GM19452 (cell line): Measurements from ENCODE around the gene DUX4.
A peak's percentile ranks its signal among the peaks of the same experiment; 100 is the strongest.
"Not testable (repeated sequence)": the region's sequence is repeated elsewhere in the genome, so short reads cannot be mapped to it uniquely, and the experiment has no call there.

Experiments used
- ATAC-seq: cut with Tn5 transposase; IDR thresholded peaks from one replicate; pipeline ENCODE4 v1.9.1; 2021; ENCODE audit not compliant: unreplicated experiment

Gene DUX4

DNA sequence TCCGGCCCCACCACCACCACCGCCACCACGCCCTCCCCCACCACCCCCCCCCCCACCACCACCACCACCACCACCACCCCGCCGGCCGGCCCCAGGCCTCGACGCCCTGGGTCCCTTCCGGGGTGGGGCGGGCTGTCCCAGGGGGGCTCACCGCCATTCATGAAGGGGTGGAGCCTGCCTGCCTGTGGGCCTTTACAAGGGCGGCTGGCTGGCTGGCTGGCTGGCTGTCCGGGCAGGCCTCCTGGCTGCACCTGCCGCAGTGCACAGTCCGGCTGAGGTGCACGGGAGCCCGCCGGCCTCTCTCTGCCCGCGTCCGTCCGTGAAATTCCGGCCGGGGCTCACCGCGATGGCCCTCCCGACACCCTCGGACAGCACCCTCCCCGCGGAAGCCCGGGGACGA, at the start of gene DUX4:
TSS of gene DUX4 (plus strand) at position 347 of the 400 bp plus-strand sequence. CDS start at position 347, 0 bp downstream.
- ATAC-seq, result not testable (repeated sequence)

DNA sequence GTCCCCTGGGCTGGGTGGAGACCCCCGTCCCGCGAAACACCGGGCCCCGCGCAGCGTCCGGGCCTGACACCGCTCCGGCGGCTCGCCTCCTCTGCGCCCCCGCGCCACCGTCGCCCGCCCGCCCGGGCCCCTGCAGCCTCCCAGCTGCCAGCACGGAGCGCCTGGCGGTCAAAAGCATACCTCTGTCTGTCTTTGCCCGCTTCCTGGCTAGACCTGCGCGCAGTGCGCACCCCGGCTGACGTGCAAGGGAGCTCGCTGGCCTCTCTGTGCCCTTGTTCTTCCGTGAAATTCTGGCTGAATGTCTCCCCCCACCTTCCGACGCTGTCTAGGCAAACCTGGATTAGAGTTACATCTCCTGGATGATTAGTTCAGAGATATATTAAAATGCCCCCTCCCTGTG, 1.9 kb downstream of the DUX4 start:
- not testable (repeated sequence) for ATAC-seq

DNA sequence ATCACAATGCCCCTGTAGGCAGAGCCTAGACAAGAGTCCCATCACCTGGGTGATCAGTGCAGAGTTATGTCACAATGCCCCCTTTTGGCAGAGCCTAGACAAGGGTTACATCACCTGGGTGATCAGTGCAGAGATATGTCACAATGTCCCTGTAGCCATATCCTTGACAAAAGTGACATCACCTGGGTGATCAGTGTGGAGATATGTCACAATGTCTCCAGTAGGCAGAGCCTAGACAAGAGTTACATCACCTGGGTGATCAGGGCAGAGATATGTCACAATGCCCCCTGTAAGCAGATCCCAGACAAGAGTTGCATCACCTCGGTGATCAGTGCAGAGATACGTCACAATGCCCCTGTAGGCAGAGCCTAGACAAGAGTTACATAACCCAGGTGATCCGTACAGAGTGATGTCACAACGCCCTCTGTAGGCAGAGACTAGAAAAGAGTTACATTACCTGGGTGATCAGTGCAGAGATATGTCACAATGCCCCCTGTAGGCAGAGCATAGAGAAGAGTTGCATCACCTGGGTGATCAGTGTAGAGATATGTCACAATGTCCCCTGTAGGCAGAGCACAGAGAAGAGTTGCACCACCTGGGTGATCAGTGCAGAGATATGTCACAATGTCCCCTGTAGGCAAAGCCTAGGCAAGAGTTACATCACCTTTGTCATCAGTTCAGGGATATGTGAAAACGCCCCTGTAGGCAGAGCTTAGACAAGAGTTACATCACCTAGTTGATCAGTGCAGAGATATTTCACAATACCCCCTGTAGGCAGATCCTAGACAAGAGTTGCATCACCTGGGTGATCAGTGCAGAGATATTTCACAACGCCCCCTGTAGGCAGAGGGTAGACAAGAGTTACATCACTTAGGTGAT, 4.4 kb downstream of the DUX4 start:
- not testable (repeated sequence) for ATAC-seq

DNA sequence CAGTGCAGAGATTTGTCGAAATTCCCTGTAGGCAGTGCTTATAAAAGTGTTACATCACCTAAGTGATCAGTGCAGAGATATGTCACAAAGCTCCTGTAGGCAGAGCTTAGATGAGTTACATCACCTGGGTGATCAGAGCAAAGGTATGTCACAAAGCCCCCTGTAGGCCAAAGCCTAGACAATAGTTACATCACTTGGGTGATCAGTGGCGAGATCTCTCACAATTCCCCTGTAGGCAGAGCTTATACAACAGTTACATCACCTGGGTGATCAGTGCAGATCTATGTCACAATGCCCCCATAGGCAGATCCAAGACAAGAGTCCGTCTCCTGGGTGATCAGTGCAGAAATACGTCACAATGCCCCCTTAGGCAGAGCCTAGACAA, 5.0 kb downstream of the DUX4 start:
- ATAC-seq, result peak; percentile 2

DNA sequence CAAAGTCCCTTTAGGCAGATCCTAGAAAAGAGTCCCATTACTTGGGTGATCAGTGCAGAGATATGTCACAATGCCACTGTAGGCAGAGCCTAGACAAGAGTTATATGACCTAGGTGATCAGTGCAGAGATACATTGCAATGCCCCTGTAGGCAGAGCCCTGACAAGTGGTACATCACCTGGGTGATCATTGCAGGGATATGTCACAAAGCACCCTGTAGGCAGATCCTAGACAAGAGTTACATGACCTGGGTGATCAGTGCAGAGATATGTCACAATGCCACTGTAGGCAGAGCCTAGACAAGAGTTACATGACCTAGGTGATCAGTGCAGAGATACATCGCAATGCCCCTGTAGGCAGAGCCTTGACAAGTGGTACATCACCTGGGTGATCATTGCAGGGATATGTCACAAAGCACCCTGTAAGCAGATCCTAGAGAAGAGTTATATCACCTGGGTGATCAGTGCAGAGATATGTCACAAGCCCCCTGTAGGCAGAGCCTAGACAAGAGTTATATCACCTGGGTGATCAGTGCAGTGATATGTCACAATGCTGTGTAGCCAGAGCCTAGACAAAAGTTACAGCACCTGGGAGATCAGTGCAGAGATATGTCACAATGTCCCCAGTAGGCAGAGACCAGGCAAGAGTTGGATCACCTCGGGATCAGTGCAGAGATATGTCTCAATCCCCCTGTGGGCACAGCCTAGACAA, 5.6 kb downstream of the DUX4 start:
- ATAC-seq, result peak; percentile 56

DNA sequence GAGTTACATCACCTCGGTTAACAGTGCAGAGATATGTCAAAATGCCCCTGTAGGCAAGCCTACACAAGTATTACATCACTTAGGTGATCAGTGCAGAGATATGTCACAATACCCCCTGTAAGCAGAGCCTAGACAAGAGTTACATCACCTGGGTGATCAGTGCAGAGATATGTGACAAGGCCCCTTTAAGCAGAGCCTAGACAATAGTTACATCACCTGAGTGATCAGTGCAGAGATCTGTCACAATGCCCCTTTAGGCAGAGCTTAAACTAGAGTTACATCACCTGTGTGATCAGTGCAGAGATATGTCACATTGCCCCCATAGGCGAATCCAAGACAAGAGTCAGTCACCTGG, 6.1 kb downstream of the DUX4 start:
- ATAC-seq, result not testable (repeated sequence)

DNA sequence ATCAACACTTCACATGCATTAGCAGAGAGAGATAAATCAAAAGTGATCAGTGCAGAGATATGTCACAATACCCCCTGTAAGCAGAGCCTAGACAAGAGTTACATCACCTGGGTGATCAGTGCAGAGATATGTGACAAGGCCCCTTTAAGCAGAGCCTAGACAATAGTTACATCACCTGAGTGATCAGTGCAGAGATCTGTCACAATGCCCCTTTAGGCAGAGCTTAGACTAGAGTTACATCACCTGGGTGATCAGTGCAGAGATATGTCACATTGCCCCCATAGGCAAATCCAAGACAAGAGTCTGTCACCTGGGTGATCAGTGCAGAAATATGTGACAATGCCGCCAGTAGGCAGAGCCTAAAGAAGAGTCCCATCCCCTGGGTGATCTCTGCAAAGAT, 7.4 kb downstream of the DUX4 start:
- not testable (repeated sequence) for ATAC-seq

DNA sequence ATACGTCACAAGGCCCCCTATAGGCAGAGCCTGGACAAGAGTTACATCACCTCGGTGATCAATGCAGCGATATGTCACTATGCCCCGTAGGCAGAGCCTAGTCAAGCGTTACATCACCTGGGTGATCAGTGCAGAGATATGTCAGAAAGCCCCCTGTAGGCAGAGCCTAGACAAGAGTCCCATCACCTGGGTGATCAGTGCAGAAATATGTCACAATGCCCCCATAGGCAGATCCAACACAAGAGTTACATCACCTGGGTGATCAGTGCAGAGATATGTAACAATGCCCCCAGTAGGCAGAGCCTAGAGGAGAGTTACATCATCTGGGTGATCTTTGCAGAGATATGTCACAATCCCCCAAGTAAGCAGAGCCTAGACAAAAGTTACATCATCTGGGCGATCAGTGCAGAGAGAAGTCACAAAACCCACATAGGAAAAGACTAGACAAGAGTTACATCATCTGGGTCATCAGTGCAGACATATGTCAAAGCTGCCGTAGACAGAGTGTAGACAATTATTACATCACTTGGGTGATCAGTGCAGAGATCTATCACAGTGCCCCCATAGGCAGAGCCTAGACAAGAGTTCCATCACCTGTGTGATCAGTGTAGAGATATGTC, 8.0 kb downstream of the DUX4 start:
- ATAC-seq, result not testable (repeated sequence)

DNA sequence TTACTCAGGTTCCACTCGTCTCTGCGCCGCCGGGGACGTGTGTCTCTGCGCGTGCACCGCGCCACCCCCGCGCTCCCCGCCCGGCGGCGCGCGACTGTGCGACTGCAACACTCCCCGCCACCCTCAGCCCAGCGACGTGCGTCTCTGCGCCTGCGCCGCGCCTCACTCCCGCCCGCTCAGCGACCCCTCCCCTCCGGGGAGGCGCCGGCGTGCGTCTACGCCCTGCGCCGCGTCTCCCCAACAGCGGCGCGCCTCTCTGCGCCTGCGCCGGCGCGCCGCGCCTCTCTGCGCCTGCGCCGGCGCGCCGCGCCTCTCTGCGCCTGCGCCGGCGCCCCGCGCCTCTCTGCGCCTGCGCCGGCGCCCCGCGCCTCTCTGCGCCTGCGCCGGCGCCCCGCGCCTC, 29.9 kb downstream of the DUX4 start:
- not testable (repeated sequence) for ATAC-seq
